Mucosa of rectum (tissue), 2 donors: Measurements from ENCODE around the gene DDX39B.
A peak's percentile ranks its signal among the peaks of the same experiment; 100 is the strongest.
"Not testable (repeated sequence)": the region's sequence is repeated elsewhere in the genome, so short reads cannot be mapped to it uniquely, and the experiment has no call there.

Source experiments
- H3K27ac ChIP-seq, 2 donors: one replicate each; pipeline ENCODE4 v1.7.0; 2013; ENCODE audit warnings: inconsistent platforms in 2 of 2, low read depth in 2 of 2, low read length in 2 of 2
- H3K27me3 ChIP-seq, 2 donors: one replicate each; pipeline ENCODE4 v1.7.0; 2013; ENCODE audit warnings: low read length in 2 of 2; ENCODE audit not compliant: control insufficient read depth in 2 of 2, insufficient read depth in 2 of 2
- H3K36me3 ChIP-seq, 2 donors: one replicate each; pipeline ENCODE4 v1.7.0; 2013; ENCODE audit warnings: low read length in 2 of 2; ENCODE audit not compliant: control insufficient read depth in 2 of 2, insufficient read depth in 2 of 2
- H3K4me1 ChIP-seq, 2 donors: one replicate each; pipeline ENCODE4 v1.7.0; 2013; ENCODE audit warnings: low read length in 2 of 2, mild to moderate bottlenecking in 1 of 2; ENCODE audit not compliant: control insufficient read depth in 2 of 2, insufficient read depth in 2 of 2
- H3K4me3 ChIP-seq, 2 donors: one replicate each; pipeline ENCODE4 v1.7.0; 2013; ENCODE audit warnings: low read length in 2 of 2
- H3K9ac ChIP-seq, 2 donors: one replicate each; pipeline ENCODE4 v1.7.0; 2013; ENCODE audit warnings: low read length in 2 of 2, low read depth in 1 of 2, mild to moderate bottlenecking in 1 of 2
- H3K9me3 ChIP-seq, 2 donors: one replicate each; pipeline ENCODE4 v1.7.0; 2013; ENCODE audit warnings: low read length in 2 of 2; ENCODE audit not compliant: control insufficient read depth in 2 of 2
- donor health status: healthy.
- donor health status: Normal muscosa, but diverticular disease.

DDX39B gene

DNA sequence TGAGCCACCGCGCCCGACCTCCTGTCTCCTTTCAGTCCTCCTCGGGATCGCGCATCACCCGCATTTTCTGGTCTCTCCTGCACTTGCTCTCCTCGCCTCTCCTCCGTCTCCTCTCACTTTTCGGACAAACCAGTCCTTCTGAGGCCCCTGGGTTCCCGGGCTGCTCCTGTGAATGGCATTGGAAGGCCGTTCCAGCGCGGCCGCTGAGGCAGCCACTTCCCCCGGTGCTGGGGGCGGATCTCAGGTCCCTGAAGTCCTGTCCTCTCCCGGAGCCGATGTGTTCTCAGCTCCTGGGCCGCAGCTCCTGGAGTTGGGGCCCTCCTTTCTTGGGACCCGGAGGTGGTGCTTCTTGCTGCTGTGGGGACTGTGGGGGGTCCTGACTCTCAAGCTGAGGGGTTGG lies 43.1 kb downstream of the DDX39B start:
- Histone ChIP-seq H3K9ac (peak overlapping the region in 1 of 2 donors; percentile 1), H3K4me1 (peaks cover 15 to 18% of the 10 kb centered on the region in 2 donors), H3K4me3 (no peak overlapping the region), H3K9me3 (no peaks in the 10 kb centered on the region), H3K27me3 (peaks cover 0 to 11% of the 10 kb centered on the region in 2 donors), H3K36me3 (no peaks in the 10 kb centered on the region), H3K27ac (no peak overlapping the region)

- Histone ChIP-seq H3K9me3 (no peaks in the 10 kb centered on the region), H3K9ac (peak within 1 kb of the TSS; percentile 24 to 68), H3K4me1 (peaks cover 15 to 18% of the 10 kb centered on the region in 2 donors), H3K36me3 (no peaks in the 10 kb centered on the region), H3K27ac (peak within 1 kb of the TSS; percentile 52 to 55), H3K4me3 (peak within 1 kb of the TSS; percentile 75 to 80), H3K27me3 (peaks cover 0 to 11% of the 10 kb centered on the region in 2 donors)
Measured at GRCh38 chr6:31497531-31498476, 44.0 kb downstream of the DDX39B start, which contains the start of gene MICB. Gene MICB, plus strand, starts transcription at chr6:31498145. Its CDS starts 49 bp downstream, at chr6:31498194.

DNA sequence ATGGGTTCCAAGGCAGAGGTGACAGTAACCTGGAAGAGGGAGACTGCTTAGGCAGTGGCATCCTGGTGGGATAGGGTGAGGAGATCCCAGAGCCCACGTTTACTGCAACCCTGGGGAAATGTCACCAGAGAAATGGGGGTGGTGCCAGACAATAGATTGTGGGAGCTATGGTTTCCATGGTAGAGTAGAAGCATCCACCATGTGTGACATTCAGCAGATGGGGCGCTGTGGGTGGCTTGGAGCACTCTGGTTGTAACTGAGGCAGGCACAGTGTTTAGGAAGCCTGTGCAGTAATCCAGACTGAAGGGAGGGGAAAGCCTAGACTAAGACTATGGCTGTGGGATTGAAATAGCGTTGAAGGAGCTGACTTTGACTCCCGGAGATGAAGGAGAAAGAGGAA lies 45.0 kb downstream of the DDX39B start:
- H3K27ac ChIP-seq, H3K9me3 ChIP-seq, H3K36me3 ChIP-seq: not testable (repeated sequence)
- H3K4me1 ChIP-seq: peaks cover 15 to 23% of the 10 kb centered on the region in 2 donors
- H3K4me3 ChIP-seq: peak overlapping the region; percentile 75 to 80
- H3K9ac ChIP-seq: peak overlapping the region in 1 of 2 donors; percentile 68
- peaks cover 0 to 11% of the 10 kb centered on the region in 2 donors for H3K27me3 ChIP-seq

DNA sequence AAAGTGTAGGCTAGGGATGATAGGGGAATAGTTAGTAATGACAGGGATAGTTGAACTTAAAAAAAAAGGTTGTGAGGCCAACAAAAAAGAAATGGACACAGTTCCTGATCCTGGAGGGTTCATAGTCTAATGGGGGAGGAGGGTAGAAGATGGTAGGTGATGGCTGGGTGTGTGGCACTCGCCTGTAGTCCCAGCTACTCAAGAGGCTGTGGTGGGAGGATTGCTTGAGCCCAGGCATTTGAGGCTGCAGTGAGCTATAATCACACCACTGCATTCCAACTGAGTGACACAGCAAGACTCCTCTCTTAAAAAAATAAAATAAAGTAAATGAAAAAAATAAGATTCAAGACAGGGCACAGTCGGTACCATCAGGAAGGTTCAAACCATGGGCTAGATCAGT lies 46.2 kb downstream of the DDX39B start:
- Histone ChIP-seq H3K9me3 (no peaks in the 10 kb centered on the region), H3K4me1 (peaks cover 17 to 25% of the 10 kb centered on the region in 2 donors), H3K9ac (no peak overlapping the region), H3K27me3 (peaks cover 0 to 11% of the 10 kb centered on the region in 2 donors), H3K27ac (no peak overlapping the region), H3K4me3 (peak overlapping the region in 1 of 2 donors; percentile 81), H3K36me3 (no peaks in the 10 kb centered on the region)

- Histone ChIP-seq H3K4me1 (peaks cover 20 to 27% of the 10 kb centered on the region in 2 donors), H3K27ac (peak overlapping the region; percentile 69 to 77), H3K36me3 (no peaks in the 10 kb centered on the region), H3K4me3 (peak overlapping the region; percentile 71 to 81), H3K9ac (peak overlapping the region; percentile 74 to 80), H3K9me3 (no peaks in the 10 kb centered on the region), H3K27me3 (peaks cover 0 to 10% of the 10 kb centered on the region in 2 donors)
Measured at GRCh38 chr6:31493875-31494694, 47.7 kb downstream of the DDX39B start.

- H3K27ac ChIP-seq: not testable (repeated sequence)
Measured at GRCh38 chr6:31493550-31493874, 48.3 kb downstream of the DDX39B start.

DNA sequence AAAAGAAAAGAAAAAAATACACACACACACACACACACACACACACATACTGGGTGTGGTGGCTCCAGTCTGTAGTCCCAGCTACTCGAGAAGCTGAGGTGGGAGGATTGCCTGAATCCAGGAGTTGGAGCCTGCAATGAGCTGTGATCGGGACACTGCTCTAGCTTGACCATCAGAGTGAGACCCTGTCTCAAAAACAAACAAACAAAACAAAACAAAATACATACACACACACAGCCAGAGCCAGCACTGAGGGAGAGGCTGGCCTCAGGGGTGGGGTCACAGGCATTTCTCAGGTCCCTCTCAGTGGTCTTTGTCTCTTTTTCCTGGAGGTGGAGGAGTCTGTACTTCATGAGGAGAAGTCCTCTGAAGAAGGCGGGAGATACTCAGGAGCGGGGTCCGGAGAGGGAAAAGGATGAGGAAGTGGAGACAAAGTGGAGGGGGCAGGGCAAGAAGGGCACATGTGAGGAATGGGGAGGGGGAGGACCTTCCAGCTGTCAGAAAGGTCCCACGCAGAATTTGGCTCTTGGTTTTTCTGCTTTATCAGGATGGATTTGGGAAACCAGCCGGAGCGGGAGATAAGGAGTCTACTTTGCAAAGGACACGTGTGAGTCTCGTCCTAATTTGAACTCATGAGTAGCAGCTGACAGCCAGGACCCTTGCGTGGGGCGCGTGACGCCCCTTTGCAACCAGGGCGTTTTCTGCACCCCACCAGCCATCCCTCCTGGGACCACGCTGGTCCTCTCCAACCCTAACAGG lies 51.5 kb downstream of the DDX39B start:
- Histone ChIP-seq H3K27ac (no peak overlapping the region), H3K9ac (no peak overlapping the region), H3K4me3 (no peak overlapping the region), H3K27me3 (peaks cover 0 to 2% of the 10 kb centered on the region in 2 donors), H3K36me3 (no peaks in the 10 kb centered on the region), H3K4me1 (peaks cover 9 to 12% of the 10 kb centered on the region in 2 donors), H3K9me3 (no peaks in the 10 kb centered on the region)

More at GRCh38 chr6:31493550-31493874, 48.3 kb downstream of the DDX39B start:
- H3K9ac ChIP-seq, H3K9me3 ChIP-seq, H3K36me3 ChIP-seq, H3K27me3 ChIP-seq: not testable (repeated sequence)
- H3K4me3 ChIP-seq: peak overlapping the region in 1 of 2 donors; percentile 81
- peaks cover 17 to 22% of the 10 kb centered on the region in 2 donors for H3K4me1 ChIP-seq

DNA sequence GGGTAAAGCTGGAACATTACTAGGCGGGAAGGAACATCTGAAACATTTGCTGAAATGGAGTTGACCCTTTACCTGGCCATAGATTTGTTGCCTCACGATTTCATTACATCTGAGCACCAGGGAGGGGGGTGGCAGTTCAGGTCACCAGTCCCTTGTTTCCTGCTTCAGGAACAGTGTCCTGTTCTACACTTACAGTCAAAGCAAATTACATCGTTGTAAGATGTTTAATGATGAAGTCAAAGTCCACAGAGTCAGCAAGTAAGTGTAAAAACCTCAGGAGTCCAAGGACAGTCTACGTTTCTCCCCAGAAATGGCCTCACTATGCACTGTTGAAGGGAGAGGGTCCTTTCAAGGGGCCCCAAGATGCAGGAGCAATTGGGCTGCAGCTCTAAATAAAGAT lies 52.7 kb downstream of the DDX39B start:
- H3K4me3 ChIP-seq: no peak overlapping the region
- no peak overlapping the region for H3K9ac ChIP-seq
- peaks cover 7 to 10% of the 10 kb centered on the region in 2 donors for H3K4me1 ChIP-seq
- H3K36me3 ChIP-seq: no peaks in the 10 kb centered on the region
- peaks cover 0 to 2% of the 10 kb centered on the region in 2 donors for H3K27me3 ChIP-seq
- peak overlapping the region in 1 of 2 donors; percentile 53 for H3K27ac ChIP-seq
- H3K9me3 ChIP-seq: no peaks in the 10 kb centered on the region

DNA sequence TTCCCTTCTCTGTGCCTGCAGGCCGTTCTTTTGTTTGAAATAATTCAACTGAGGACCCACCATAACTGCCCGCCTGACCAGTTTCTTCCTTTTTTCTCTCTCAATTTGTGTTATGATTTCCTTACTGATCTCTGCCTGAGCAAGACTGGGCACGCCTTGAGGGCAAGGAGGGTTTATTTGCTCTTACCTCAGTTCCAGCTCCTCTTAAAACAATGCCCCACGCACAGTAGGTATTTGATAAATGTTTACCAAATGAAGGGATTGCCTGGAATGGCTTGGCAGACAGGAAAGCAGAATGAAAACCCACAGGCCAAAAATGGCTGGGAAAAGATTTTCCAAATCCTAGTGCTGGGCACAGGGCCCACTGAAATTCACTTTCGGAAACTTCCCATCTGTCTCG lies 54.1 kb downstream of the DDX39B start:
- H3K4me3 ChIP-seq: not testable (repeated sequence)

More for the DNA sequence above, 54.1 kb downstream of the DDX39B start:
- H3K27me3 ChIP-seq, H3K4me1 ChIP-seq, H3K27ac ChIP-seq, H3K36me3 ChIP-seq, H3K9me3 ChIP-seq, H3K9ac ChIP-seq: not testable (repeated sequence)
